ENCODE results near the gene TEX28.

DNA sequence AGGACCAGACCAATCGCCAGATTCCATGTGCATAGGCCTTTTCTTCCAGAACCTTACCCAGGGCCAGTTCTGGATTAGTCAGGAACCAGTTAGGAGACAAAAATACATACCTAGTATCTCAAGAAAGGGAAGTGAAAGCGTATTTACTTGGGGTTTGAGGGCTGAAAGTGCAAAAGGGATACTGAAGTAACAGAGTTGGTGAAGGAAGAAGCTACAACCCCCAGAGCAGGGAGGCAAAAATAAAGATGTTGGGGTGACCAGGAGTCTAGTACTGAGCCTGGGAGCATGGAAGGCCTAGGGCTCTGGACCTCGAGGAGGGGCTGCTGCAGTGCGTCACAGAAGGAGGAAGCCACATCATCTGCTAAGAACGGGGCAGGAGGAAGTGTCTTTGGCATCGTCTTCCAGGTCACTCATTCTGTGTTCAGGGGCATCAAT, 38.9 kb upstream of the TEX28 start:
- no peak for TF ChIP-seq EP300 (IDR thresholded peaks at IDR 0.05; ENCODE audit: low read depth)
- no peak for TF ChIP-seq CTCF (IDR thresholded peaks at IDR 0.05)
